ENCODE results near the gene LHCGR. TPM values are rescaled to one million over a fixed set of nuclear protein-coding genes. Genes with fewer than 3 reads are reported as not detected.
"Not testable (repeated sequence)": the region's sequence is repeated elsewhere in the genome, so short reads cannot be mapped to it uniquely, and the experiment has no call there.

Gene LHCGR
- total RNA-seq, 1 donor from 2014 or later: not detected

- intact Hi-C loops (cut with micrococcal nuclease): no loop called here
Observed at GRCh38 chr2:48747319-48747718, 8.2 kb downstream of the LHCGR start.

- intact Hi-C loops (cut with micrococcal nuclease): not testable (repeated sequence)
Observed at GRCh38 chr2:48739236-48739635, 16.3 kb downstream of the LHCGR start.

- intact Hi-C loops (cut with micrococcal nuclease): no loop called here
Observed at GRCh38 chr2:48738806-48739205, 16.7 kb downstream of the LHCGR start.

- intact Hi-C loops (cut with micrococcal nuclease): no loop called here
Observed at GRCh38 chr2:48736251-48736650, 19.3 kb downstream of the LHCGR start.

GRCh38 chr2:48734576-48735303 lies 20.8 kb downstream of the LHCGR start:
- intact Hi-C loops (cut with micrococcal nuclease): no loop called here

- intact Hi-C loops (cut with micrococcal nuclease): no loop called here
Observed at GRCh38 chr2:48733067-48733503, 22.4 kb downstream of the LHCGR start.

GRCh38 chr2:48728840-48729239 lies 26.7 kb downstream of the LHCGR start:
- intact Hi-C loops (cut with micrococcal nuclease): no loop called here

- intact Hi-C loops (cut with micrococcal nuclease): no loop called here
Observed at GRCh38 chr2:48728295-48728694, 27.2 kb downstream of the LHCGR start.

- intact Hi-C loops (cut with micrococcal nuclease): no loop called here
Observed at GRCh38 chr2:48727560-48727959, 28.0 kb downstream of the LHCGR start.

GRCh38 chr2:48725696-48726494 lies 29.6 kb downstream of the LHCGR start:
- intact Hi-C loops (cut with micrococcal nuclease): no loop called here

- intact Hi-C loops (cut with micrococcal nuclease): no loop called here
Observed at GRCh38 chr2:48724278-48724677, 31.2 kb downstream of the LHCGR start.

- intact Hi-C loops (cut with micrococcal nuclease): no loop called here
Observed at GRCh38 chr2:48723129-48723528, 32.4 kb downstream of the LHCGR start.

- intact Hi-C loops (cut with micrococcal nuclease): no loop called here
Observed at GRCh38 chr2:48722391-48722790, 33.1 kb downstream of the LHCGR start.

- intact Hi-C loops (cut with micrococcal nuclease): no loop called here
Observed at GRCh38 chr2:48721158-48721557, 34.4 kb downstream of the LHCGR start.

GRCh38 chr2:48719480-48720177 lies 35.9 kb downstream of the LHCGR start:
- intact Hi-C loops (cut with micrococcal nuclease): no loop called here

- intact Hi-C loops (cut with micrococcal nuclease): no loop called here
Observed at GRCh38 chr2:48717846-48718245, 37.7 kb downstream of the LHCGR start.

- intact Hi-C loops (cut with micrococcal nuclease): no loop called here
Observed at GRCh38 chr2:48715956-48716355, 39.6 kb downstream of the LHCGR start.

GRCh38 chr2:48715042-48715899 lies 40.3 kb downstream of the LHCGR start:
- intact Hi-C loops (cut with micrococcal nuclease): no loop called here

GRCh38 chr2:48714245-48714644 lies 41.3 kb downstream of the LHCGR start:
- intact Hi-C loops (cut with micrococcal nuclease): no loop called here

GRCh38 chr2:48713647-48714046 lies 41.9 kb downstream of the LHCGR start:
- intact Hi-C loops (cut with micrococcal nuclease): no loop called here

GRCh38 chr2:48712151-48712550 lies 43.4 kb downstream of the LHCGR start:
- intact Hi-C loops (cut with micrococcal nuclease): no loop called here
